ENCODE results near the gene ZNF626.
"Not testable (repeated sequence)": the region's sequence is repeated elsewhere in the genome, so short reads cannot be mapped to it uniquely, and the experiment has no call there.

The ZNF626 gene

DNA sequence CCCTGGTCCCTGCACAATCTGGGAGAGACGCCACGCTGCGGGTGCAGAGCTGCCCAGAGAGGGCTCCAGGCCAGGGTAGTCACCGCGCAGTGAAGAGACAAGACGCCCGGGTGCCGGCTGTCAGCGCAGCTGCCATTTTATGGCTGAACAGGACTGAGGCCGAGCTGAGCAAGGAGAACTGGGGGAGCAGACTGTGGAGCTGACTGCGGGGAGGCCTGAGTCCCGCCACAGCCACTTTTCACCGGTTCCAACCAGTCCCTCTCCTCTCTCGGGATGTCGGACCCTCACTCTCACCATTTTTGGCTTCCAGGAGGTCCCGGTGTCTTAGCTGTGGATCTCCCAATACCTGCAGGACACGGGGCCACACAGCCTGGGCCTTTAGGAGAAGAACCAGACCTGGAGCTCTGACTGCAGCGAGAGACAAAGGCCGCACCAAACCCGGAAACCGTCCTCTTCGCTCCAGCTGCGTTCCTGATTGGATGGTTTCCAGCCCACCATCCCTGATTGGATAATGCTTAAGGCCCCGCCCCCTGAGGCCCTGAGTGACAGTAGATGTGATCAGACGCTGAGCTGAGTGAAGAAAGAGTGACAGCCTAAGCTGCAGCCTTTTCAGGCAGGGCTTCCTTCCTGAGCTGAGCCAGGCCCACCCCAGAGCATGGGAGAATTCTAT lies at the start of gene ZNF626:
Gene ZNF626 (minus strand): TSS at position 422 of the 670 bp plus-strand sequence. CDS start 125 bp downstream, at position 297.
- DNase-seq: no peak

- no peak for DNase-seq
These were observed 7.9 kb upstream of the ZNF626 start for GRCh38 chr19:20669263-20669662.

- no peak for DNase-seq
These were observed 5.9 kb upstream of the ZNF626 start for GRCh38 chr19:20667281-20667680.

DNA sequence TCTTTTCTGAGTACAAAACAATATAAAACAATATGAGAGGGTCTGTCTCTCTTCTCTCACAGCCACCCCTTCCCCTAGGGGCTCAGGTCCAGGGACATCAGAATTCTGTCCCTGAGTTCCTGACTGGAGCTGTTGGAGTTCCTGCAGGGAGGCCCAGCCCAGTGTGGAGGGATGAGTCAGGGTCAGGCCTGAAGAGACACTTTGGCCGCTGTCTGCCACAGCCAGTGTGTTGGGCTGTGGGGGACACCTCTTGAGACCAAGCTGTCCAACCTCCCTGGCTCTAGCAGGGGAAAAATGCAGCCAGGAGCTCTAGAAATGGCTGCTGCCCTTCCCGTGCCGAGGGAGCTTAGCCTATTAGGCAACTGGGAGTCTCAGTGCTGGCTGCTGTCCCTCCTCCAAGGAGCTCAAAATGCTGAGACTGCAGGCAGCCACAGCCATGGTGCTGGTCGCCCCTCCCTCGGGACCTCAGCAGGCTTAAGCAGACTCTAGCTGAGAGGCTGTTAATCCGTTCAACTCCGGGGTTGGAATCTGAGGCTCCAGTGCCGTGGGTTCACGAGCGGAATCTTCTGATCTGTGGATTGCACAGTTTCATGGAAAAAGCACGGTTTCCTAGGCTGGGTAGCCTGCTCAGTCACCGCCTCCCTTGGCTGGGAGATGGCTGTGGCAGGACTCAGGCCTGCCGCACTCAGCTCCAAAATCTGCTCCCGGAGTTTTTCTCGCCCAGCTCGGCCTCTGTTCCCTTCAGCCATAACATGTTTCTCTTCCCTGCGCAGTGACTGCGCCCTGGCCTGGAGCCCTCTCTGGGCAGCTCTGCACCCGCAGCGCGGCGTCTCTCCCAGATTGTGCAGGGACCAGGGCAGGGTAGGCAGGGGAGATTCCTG lies 3.8 kb upstream of the ZNF626 start:
- no peak for DNase-seq

DNA sequence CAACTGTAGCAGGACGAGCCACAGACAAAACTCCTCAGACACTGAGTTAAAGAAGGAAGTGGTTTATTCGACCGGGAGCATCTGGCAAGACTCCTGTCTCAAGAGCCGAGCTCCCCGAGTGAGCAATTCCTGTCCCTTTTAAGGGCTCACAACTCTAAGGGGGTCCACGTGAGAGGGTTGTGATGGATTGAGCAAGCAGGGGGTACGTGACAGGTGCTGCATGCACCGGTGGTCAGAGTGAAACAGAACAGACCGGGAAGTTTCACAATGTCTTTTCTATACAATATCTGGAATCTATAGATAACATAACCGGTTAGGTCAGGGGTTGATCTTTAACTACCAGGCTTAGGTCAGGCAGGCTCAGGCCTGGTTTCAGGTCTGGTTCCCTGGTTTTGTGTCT lies 3.1 kb upstream of the ZNF626 start:
- not testable (repeated sequence) for DNase-seq

DNA sequence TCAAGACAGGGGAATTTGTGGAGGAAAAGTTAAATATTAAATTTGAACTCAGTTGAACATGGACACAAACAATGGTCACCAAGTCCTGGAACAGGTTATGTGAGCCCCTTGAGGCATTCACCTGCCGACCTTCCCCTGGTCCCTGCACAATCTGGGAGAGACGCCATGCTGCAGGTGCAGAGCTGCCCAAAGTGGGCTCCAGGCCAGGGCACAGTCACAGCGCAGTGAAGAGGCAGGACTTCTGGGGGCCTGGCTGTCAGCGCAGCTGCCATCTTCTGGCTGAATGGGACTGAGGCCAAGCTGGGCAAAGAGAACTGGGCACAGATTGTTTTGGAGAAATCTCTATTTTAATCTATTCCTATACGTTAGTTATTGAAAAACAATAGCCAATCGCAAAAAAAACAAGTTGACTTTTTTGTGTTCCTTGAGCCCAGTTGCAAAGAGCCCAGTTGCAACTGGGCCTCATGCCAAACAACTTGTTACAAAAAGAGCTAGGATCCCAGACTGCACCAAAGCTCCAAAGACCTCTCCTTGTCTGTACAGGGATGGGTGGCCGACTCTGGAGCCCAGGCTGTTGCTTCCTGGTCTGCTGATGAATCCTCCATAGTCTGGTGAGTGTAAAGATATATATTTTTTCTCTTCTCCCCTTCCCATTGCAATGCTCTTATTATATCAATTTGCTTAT lies 1.2 kb upstream of the ZNF626 start:
- no peak for DNase-seq

- no peak for DNase-seq
These were observed 764 bp downstream of the ZNF626 start for GRCh38 chr19:20660473-20661140.

GRCh38 chr19:20640545-20640944 lies 20.8 kb downstream of the ZNF626 start:
- DNase-seq: no peak

DNA sequence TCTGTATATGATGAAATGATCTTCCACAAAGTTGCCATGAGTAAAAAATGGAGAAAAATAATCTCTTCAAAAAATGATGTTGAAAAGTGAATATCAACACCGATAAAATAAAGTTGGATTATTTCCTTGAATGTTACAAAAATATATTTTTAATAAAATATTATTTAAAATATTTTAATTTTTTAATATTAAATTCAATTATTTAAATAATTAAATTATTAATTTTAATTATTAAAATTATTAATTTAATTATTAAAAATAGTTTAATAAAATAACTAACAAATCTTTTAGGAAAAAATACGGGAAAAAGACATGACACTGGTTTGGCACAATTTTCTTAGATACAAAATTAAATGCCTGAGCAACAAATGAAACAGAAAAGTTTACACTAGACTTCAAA lies 21.3 kb downstream of the ZNF626 start:
- DNase-seq: no peak

GRCh38 chr19:20624560-20624959 lies 36.8 kb downstream of the ZNF626 start:
- not testable (repeated sequence) for DNase-seq

DNA sequence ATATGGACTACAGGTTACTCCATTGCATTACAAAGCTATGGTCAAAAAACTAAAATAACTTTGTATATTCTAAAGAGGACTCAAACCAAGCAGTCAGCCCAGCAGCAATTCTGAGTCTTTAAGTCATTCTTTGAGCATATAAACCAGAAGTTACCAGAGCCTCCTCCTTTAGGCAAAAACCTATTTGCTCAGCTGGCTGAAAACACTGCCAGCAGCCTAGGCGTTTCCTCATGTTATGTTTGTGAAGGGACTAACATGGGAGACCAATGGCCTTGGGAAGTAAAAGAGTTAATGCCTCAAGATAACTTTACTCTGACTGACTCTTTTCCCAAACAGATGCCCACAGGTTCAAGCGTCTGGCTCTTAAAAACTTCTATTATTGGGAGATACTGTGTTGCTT lies 45.3 kb downstream of the ZNF626 start:
- no peak for DNase-seq

DNA sequence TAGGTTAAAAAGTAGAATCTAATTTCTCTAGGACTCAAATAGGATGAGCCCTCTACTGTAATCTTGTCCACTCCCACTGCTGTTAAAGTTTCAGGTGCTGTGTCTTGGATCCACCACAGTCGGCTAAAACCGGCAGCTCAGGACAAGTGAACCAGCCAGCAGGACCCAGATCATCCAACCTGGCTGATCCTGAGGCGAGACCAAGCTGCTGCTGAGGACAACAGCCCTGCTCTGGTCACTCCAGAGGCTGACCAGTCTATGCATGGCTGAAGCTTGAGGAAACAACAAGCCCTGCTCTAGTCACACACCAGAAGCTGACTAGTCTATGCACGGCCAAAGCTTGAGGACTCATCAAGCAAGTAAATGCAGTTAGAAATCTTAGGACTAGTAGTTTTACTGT lies 46.4 kb downstream of the ZNF626 start:
- DNase-seq: not testable (repeated sequence)

DNA sequence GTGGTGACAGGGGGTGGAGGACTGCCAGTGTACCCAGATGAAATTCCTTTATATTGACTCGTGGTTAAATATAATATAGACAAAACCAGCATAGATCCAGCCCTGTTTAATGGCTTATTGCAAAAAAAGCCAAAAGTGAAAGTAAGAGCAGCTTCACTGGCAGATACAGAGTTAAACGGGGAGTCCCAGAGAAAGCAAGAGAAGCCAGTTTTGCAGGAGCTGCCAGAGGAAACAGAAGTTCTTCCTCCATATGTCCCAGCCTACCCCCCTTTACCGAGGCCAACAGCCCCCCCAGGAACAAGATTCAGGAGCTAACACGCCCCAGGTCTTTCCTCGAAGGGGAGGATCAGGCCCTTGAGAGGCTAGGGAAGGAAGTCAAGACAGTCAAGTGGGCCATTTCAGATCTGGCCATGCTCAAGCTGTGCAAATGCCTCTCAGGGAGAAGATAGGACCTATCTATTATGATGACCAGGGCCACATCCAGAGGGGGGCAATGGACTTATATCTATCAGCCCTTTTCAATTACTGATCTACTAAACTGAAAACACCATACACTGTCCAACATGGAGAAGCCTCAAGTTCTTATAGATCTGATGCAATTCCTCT lies 48.6 kb downstream of the ZNF626 start:
- DNase-seq: no peak

GRCh38 chr19:20611866-20612265 lies 49.5 kb downstream of the ZNF626 start:
- DNase-seq: no peak

DNA sequence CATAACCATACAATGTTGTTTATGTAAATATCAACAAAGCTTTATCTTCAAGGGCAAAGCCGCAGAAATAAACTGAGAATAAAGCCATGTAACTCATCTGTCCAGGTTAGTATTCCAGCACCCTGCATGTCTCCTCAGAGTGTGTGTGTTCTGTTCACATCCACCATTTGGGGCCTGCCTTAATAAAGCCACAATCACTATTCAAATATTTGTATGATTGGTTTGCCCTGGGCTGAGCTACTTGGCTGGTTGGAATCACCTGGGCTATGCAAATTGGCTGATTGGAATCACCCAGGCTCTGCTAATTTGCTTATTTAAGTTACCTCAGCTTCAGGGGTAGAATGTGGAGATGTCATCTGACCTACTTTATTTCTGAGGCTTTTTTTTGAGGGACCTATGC lies 53.4 kb downstream of the ZNF626 start:
- DNase-seq: no peak

Data from SIG-M5 (cell line).